Activated CD4-positive, CD25-positive, alpha-beta regulatory T cell treated with anti-CD3 and anti-CD28 coated beads, Interleukin-2, amount 50 U/mL, for 72 hours (primary cell): ENCODE data around the gene FAM83G.
"Not testable (repeated sequence)": the region's sequence is repeated elsewhere in the genome, so short reads cannot be mapped to it uniquely, and the experiment has no call there.

Experiments used
- DNase-seq: peaks from one replicate; pipeline ENCODE4 v3.0.0; 2021

The FAM83G gene

GRCh38 chr17:19023209-19023999 is 18.8 kb upstream of the FAM83G start:
- peak; percentile 18 for DNase-seq

- DNase-seq, result no peak
Observed at GRCh38 chr17:19022747-19023146, 18.2 kb upstream of the FAM83G start.

- no peak for DNase-seq
Observed at GRCh38 chr17:19022128-19022527, 17.6 kb upstream of the FAM83G start.

DNA sequence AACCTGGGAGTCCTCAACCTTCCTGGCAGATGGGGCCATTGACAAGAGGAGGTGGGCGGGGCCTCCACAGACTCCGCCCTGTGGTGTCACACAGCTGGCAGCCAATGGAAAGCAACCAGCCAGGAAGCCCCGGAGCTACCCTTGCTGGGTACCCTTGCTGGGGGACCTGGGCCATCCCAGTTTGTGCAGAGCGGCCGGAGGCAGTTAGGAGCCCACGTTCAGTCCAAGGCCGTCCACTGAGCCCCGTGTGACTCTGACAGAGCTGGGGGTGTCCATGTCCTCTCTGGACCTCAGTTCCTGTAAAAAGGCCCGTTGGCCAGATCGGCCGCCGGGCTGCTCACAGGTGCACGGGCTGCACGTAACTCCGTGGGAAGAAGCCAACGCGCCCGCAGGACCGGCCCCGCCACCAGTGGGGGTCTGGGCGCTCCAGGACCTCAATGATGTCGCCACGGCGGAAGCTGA is 17.1 kb upstream of the FAM83G start:
- DNase-seq, result peak; percentile 70

DNA sequence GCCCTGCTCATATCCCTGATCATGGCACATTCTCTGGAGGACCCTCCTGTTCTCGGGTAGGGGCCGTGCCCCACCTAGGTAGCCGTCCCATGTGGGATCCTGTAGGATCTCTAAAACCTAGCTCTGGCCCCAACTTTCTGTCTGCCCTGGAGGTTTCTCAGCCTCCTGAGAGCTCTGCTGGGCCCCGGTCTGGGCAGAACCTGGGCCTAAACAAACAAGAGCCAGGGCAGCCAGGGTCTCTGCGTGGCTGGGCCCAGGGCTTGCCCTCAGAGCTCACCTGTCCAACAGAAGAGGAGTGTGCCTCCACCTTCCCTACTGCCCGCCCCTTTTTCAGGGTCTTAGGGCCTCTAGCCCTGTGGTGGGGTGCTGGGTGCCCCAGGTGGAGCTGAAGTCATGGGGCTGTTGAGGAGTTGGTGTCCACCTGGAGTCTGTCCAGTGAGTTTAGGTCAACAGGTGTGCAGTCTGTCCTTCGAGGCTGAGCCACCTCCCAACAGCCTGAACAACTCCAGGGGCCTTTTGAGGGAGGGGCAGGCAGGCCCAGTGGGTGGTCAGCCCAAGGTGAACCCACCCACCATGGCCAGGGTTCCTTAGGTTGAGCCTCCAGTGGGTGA is 16.6 kb upstream of the FAM83G start:
- DNase-seq, result not testable (repeated sequence)

DNA sequence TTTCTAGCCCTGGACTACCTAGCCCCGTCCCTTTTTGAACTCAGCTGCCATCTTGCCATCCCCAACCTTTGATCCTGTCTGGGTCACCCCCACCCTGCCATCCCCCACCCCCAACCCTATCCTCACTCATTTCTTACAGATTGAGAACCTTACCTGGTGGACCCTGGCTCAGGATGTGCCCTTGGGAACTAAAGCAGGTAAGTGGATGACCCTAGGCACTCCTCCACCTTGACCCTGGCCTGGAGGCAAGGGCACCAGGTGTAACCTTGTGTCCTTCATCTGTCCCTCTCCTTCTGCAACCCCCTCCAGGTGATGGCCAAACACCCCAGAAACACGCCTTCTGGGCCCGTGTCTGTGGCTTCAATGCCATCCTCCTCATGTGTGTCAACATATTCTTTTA is 15.5 kb upstream of the FAM83G start:
- DNase-seq, result no peak

DNA sequence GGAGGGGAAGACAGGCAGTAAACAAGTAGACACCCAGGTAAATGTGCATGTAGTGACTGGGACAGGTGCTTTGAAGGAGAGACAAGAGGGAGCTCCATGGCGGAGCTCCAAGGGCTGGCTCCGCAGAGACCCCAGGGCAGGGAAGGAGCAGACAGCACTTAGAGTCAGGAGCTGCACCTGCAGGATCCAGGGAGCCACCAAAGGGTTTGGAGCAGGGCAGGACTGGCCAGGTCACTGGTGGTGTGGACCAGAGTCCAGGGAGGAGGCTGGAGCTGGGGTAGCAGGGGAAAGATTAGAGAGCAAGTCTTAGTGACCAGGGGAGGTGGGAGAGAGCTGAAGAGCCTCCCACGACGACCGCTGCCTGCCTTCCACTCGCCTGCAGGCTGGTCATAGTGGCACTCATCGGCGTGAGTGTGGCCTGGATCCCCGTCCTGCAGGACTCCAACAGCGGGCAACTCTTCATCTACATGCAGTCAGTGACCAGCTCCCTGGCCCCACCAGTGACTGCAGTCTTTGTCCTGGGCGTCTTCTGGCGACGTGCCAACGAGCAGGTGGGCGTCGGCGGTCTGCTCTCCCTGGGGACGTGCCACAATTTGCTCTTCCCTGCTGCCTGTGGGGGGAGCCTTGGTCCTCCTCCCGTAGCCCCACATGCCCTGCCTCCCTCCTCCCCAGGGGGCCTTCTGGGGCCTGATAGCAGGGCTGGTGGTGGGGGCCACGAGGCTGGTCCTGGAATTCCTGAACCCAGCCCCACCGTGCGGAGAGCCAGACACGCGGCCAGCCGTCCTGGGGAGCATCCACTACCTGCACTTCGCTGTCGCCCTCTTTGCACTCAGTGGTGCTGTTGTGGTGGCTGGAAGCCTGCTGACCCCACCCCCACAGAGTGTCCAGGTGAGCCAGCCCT is 14.7 kb upstream of the FAM83G start:
- DNase-seq, result no peak

DNA sequence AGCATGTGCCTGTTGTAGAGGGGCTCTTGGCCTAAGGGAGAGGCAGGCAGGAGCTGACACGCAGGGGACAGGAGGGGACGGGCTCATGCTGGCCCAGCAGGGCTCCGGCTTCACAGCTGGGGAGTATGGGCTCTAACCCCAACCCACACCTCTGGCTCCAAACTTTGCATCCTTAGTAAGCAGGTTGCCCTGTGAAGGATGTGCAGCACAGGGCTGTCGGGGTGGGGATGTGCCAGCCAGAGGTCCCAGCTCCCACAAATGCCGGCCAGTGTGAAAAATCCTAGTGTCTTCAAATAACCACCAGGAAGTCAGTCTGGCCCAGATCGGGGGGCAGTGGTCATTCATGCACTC is 14.0 kb upstream of the FAM83G start:
- DNase-seq, result no peak

DNA sequence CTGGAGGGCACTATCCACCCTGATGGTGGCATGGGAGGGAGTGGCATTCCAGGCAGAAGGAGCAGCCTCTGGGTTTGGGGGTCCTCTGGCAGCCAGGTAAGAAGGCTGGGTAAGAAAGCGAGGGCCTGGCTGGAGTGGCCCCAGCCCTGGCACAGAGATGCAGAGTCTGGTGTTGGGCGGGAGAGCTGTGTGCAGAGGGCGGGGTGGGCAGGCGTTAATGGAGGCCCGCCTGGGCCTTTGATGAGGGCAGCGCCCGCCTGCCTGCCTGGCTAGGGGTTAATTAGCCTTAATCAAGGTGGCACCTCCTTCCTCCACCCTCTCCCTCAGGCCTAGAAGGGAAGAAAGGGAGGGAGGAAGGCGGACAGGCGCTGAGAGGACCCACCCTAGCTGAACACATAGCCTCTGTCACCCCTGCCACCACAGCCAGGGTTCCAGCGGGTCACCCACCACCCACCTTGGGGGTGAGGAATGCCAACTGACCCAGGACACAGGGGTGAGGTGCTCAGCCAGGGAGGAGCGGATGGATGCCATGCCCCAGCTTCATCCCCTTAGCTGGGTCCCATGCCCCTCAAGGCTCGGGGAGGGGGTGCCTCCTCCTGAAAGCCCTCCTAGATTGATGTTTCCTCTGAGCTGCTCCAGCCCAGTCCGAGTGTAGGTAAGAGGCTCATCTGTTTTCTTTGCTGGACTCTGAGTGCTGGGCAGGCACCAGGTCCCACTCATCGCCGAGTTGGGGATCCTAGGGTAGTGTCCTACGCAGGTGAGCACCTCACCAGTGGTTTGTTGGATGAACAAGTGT is 13.4 kb upstream of the FAM83G start:
- no peak for DNase-seq

GRCh38 chr17:19017401-19017800 is 12.8 kb upstream of the FAM83G start:
- DNase-seq, result no peak

- DNase-seq, result no peak
Observed at GRCh38 chr17:19016881-19017280, 12.3 kb upstream of the FAM83G start.

DNA sequence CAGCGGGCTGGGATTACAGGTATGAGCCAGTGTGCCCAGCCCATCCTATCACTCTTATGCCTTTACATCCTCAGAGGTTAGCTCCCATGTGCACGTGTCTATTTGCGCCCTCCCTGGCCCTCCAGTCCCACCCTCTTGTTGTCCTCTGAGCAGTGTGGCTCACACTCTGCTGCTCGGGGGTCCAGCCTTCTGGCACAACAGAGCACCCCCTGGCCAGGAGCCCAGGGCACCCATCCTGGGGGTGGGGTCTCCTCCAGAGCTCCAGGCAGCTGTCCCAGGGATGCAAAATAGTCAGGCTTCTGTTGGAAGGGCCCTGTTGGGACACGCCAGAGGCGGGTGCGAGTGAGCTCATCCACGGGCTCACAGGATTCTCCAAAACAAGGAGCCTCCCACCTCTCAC is 11.7 kb upstream of the FAM83G start:
- no peak for DNase-seq

DNA sequence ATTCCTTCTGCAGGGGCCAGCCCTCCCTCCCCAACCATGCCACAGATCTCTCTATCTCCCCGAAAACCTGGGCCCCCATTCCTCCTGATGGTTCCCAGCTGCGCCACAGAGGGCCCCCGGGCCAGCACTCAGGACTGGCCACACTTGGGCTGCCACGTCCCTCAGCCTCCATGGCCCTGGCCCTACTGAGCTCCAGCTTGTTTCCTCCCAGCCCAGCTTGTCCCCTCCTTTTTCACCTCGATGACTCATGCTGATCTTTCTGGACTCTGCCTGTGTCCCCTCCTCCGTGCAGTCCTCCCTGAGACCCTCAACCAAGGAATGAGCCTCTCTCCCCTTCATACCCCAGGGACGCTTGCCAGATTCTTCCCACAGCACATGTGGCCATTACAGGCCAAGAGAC is 10.9 kb upstream of the FAM83G start:
- DNase-seq, result no peak

DNA sequence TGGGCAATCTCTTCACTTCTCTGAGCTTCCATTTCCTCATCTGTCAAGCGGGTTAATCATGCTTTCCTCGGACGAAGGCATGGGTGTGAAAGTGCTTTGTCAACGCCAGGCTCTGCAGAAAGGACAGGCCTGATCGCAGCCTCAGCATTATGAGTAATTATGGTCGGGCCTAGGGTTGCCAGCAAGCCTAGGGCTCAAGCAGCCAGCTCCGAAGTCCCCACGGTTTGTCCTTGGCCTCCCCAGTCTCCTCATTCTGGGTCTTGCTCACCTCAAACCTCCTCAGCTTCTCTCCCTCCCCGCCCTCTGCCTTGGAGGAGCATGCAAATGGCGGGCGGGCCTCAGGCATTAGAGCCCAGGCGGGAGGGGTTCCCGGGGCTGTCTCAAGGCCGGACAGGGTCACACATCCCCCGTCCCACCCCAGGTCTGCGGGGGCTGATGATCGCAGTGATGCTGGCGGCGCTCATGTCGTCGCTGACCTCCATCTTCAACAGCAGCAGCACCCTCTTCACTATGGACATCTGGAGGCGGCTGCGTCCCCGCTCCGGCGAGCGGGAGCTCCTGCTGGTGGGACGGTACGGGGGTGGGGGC is 10.2 kb upstream of the FAM83G start:
- DNase-seq, result no peak

DNA sequence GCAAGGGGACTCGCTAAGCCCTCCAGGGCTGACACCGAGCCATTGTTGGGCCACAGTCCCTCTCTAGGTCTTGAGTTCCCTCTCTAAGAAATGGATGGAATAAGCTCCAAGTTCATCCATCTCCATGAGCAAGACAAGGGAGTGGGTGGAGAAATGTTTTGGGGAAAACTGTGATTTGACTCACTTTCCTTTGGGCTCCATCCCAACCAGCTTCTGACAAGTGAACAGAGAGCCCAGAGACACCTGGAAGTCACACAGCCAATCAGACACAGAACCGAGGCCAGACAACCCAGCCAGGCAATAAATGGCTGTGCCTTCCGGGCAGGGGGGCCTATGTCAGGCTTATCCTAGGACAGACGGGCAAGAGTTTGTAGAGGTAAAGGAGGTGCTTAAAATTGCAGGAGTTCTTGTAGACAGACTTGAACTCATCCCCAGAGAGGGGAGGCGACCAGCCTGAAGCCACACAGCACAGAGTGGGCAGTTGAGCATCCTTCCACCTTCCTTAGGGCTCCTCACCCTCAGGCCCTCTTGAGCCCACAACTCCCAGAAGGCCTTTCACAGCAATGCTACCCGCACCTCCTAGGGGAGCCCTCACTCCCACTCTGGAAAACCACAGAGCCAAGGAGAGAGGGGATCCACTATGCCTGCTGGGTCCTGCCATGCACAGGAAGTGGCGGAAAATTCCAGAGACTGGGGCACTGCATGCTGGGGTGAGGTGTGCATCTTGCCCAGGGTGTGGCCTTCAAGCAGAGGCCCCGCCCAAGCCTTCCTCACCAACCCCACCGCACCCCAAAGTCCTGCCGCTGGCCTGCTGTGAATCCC is 9.5 kb upstream of the FAM83G start:
- DNase-seq, result no peak

DNA sequence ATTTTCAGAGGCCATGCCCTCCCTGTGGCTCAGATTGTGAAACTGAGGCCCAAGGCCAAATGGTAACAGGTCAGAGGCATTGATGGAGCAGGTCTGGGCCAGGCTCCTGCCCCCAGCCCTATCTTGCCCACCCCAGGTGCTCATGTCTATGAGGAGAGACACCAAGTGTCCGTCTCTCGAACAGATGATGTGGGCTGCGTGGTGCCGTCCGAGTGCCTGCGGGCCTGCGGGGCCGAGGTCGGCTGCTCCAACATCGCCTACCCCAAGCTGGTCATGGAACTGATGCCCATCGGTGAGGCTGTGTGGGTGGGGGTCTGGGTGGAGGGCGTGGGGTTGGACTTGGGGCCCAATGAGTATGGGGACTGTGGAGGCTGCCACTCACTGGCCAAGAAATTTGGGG is 8.7 kb upstream of the FAM83G start:
- no peak for DNase-seq

DNA sequence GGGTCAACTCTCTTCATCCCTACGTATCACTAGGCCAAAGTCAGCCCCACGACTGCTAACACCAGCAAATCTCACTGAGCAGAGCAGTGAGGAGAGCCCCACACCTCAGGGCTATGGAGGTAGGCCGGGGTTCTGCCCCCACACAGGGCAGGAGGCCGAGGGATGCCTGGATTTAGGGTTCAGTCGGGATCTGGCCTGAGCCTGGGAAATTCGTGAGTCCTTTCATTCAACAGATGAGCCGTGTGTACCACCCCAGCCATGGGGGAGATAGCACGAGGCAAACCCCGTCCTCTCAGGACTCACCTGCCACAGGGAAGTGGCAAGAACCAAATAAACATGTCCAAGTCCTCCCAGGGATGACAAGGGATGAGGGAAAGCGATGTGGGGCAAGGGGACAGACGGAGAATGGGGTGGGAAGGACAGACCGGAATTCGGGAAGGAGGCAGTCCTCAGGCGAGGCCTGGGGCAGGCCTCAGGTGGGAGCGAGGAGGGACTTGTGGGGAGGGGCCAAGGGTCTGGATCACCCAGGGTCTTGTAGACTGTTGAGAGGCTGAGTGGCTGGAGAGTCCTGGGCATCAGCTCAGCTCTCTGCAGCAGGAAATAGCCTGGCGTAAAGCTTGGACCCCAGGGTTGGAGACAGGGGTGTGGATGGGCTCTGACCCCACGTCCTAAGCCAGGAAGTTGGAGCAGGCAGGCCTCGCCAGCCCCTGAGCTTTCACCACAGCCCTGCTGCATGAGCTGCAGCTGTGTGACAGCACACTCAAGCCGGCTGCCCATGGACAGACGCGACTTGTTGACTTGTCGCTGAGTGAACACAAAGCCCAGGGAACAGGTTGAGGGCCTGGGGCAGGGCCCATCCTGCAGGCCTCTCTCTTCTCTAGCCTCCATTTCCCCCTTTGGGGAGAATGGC is 7.9 kb upstream of the FAM83G start:
- DNase-seq, result no peak

- DNase-seq, result no peak
Observed at GRCh38 chr17:19011581-19011980, 7.0 kb upstream of the FAM83G start.

DNA sequence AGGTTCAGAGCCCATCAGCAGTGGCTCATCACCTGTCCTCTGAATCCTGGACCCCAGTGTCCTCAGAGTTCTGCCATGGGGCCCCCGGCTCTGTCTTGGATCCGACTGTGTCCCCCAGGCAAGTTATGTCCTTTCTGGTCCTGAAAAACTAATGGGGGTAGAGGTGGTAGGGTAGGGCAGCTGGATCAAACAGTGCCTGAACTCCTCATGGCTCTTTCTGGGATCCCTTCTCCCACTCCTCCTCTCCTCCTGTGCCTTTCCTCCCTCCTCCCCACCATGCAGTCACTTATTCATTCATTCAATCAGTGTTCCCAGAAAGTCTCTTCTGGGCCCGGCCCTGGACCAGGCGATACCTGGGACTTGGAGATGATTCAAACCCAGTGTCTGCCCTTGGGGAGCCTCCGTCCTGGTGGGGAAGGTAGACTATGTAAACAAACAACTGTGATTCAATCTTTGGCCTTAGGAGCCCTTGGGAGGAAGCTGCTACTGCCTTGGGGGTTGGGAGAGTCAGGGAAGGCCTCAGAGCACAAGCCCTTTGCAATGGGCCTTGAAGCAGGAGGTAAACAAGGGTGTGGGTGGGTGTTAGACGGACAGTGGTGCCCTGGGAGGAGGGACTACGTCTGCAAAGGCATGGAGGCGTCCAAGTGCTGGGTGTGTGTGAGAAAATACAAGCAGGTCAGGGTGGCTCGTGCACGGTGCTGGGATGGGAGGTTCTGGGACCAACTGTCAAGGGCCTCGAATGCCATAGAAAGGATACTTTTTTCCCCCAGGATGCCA is 6.4 kb upstream of the FAM83G start:
- DNase-seq, result no peak

GRCh38 chr17:19009970-19010369 is 5.4 kb upstream of the FAM83G start:
- DNase-seq, result no peak
